Measurements from ENCODE around the gene CD226. TPM values are rescaled to one million over a fixed set of nuclear protein-coding genes. Genes with fewer than 3 reads are reported as not detected.

Gene CD226
- total and polyA plus RNA-seq, 10 of the 15 experiments (the other 5 are each of a cell fraction or from before 2014, with no cell fraction given) = 12.9 to 68.8 (median 47.3) TPM

GRCh38 chr18:69854455-69854854 is 93.2 kb downstream of the CD226 start:
- H3K9ac ChIP-seq (ENCODE audit: control insufficient read depth, insufficient read depth, low read length) = no peak overlapping the region
- 0% methylated on average over 1 of the region's 1 CpG for WGBS (ENCODE audit: insufficient coverage, insufficient replicate concordance, low lambda C conversion rate, missing lambda C conversion rate)
- in situ Hi-C loops (cut with MboI) = no loop called here
- no peak for DNase-seq (ENCODE audit: low read depth, low spot score)
- no peaks in the 10 kb centered on the region for H3K27me3 ChIP-seq (replicated peaks in 1 of 2; ENCODE audit: control insufficient read depth in 2 of 2, insufficient read depth in 2 of 2, low read length in 1 of 2)
- H3K4me1 ChIP-seq (ENCODE audit: control insufficient read depth, insufficient read depth, low read length) = no peaks in the 10 kb centered on the region
- no peaks in the 10 kb centered on the region for H3K9me3 ChIP-seq (replicated peaks; ENCODE audit: control insufficient read depth, insufficient read depth, low read length)
- intact Hi-C loops (cut with micrococcal nuclease; ENCODE audit: unreplicated experiment) = no loop called here
- no peak for ATAC-seq
- no peak overlapping the region for H2AFZ ChIP-seq (ENCODE audit: control insufficient read depth, low read depth, low read length)
- no TSS peak for BruUV-seq (replicated peaks)
- no peak for FAIRE-seq
- TF ChIP-seq YY1 (IDR thresholded peaks at IDR 0.05; ENCODE audit: low read depth, low read length) = no peak
- no peak for TF ChIP-seq STAT3 (IDR thresholded peaks at IDR 0.05; ENCODE audit: low read depth, low read length)
- TF ChIP-seq BCL3 (IDR thresholded peaks at IDR 0.05; ENCODE audit: borderline replicate concordance, insufficient read depth, low read depth, low read length, poor library complexity, severe bottlenecking) = no peak
- no peak for TF ChIP-seq TARDBP (IDR thresholded peaks at IDR 0.05; ENCODE audit: borderline replicate concordance)
- TF ChIP-seq SRF (IDR thresholded peaks at IDR 0.05; ENCODE audit: low read depth in 2 of 2, low read length in 2 of 2) = no peak
- TF ChIP-seq ELK1 (IDR thresholded peaks at IDR 0.05; ENCODE audit: low read depth, low read length) = no peak
- no peak for TF ChIP-seq PML (IDR thresholded peaks at IDR 0.05; ENCODE audit: low read length)
- no peak for TF ChIP-seq RFX5 (IDR thresholded peaks at IDR 0.05; ENCODE audit: low read depth, low read length)
- no peak for TF ChIP-seq LARP7 (IDR thresholded peaks at IDR 0.05)
- no peak for TF ChIP-seq ZNF207 (IDR thresholded peaks at IDR 0.05; ENCODE audit: borderline replicate concordance)
- no peak for TF ChIP-seq PBX3 (IDR thresholded peaks at IDR 0.05; ENCODE audit: insufficient replicate concordance, low read depth, low read length)
- TF ChIP-seq POLR2A (IDR thresholded peaks at IDR 0.05; ENCODE audit: low read depth, low read length) = no peak
- ChIA-PET POLR2A (no interaction called here), CTCF (interaction anchor here (1.2 kb wide), 1 partner anchor 44 kb away, joined by 3 read pairs; no protein-coding TSS in a partner anchor), SMC1A (ENCODE audit: uncharacterized antibody, unreplicated experiment) (interaction anchor here (1.8 kb wide), 2 partner anchors 8 to 16 kb away, joined by 4 to 5 read pairs; no protein-coding TSS in a partner anchor), RAD21 (ENCODE audit: unreplicated experiment) (no interaction called here)
- no peak overlapping the region for H3K27ac ChIP-seq (ENCODE audit: control insufficient read depth, insufficient read depth)
- H3K36me3 ChIP-seq (ENCODE audit: control insufficient read depth in 2 of 2, insufficient read depth in 2 of 2, low read length in 1 of 2) = no peaks in the 10 kb centered on the region; a peak in 2 of 4 replicates
- H4K20me1 ChIP-seq (ENCODE audit: control insufficient read depth, insufficient read depth) = no peaks in the 10 kb centered on the region
- H3K4me2 ChIP-seq (ENCODE audit: control insufficient read depth, insufficient read depth) = no peak overlapping the region
- no peaks in the 10 kb centered on the region for H3K79me2 ChIP-seq (ENCODE audit: control insufficient read depth, insufficient read depth, low read length)
- no peak overlapping the region for H3K4me3 ChIP-seq
